Subcutaneous adipose tissue (tissue), 4 donors: Measurements from ENCODE around the gene C6orf47. TPM values are rescaled to one million over a fixed set of nuclear protein-coding genes. Genes with fewer than 3 reads are reported as not detected.

Experiments
- total RNA-seq, 4 donors: library from RNA; depleted of rRNA; stranded (reverse); fragments of >200 nt; gene quantifications; one replicate each; pipeline ENCODE4 v1.1.0, GENCODE V29; 2016
- TF ChIP-seq, protein P1 (sequence below): fragments of 450-650 bp; IDR thresholded peaks from one replicate; pipeline ENCODE4 v1.5.1; 2016; ENCODE audit warnings: low read depth, mild to moderate bottlenecking, control low read depth, antibody characterized with exemption, moderate library complexity

C6orf47 gene
- total RNA-seq, 4 donors from 2014 or later: 12.9 to 19.2 (median 15.7) TPM

DNA sequence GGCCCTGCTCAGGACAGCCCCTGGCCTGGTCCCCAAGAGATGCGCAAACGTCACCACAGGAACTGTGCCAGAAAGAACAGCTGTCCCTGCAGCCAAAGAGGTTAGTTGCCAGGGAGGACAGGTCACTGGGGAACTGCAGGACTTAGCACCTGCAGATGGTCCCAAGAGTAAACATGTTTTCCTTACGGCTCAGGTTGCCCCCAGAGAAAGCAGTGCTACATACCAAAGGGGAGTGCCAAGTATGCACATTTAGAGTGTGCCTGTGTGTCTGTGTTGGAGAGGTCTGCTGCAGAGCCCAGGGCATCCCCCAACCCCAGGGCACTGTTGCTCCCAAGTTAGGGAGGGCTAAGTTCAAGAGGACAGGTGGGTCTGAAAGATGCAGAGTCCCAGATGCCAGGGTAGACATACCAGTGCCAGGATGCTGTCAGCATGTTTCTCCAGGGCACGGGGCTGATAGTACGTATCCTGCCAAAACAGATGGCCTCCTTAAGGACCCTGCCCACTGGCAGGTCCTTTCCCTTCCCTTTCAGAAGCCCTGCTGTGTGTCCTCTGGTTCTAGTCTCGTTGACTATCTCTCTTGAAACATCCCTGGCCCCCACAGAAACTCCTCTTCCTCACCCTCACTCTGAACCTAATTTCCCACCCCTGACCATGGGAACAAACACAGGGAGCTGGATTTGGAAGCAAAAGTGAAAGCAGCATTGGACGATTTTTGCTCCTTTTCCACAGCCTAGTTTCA, 41.3 kb upstream of the C6orf47 start:
- TF ChIP-seq, protein P1, sequence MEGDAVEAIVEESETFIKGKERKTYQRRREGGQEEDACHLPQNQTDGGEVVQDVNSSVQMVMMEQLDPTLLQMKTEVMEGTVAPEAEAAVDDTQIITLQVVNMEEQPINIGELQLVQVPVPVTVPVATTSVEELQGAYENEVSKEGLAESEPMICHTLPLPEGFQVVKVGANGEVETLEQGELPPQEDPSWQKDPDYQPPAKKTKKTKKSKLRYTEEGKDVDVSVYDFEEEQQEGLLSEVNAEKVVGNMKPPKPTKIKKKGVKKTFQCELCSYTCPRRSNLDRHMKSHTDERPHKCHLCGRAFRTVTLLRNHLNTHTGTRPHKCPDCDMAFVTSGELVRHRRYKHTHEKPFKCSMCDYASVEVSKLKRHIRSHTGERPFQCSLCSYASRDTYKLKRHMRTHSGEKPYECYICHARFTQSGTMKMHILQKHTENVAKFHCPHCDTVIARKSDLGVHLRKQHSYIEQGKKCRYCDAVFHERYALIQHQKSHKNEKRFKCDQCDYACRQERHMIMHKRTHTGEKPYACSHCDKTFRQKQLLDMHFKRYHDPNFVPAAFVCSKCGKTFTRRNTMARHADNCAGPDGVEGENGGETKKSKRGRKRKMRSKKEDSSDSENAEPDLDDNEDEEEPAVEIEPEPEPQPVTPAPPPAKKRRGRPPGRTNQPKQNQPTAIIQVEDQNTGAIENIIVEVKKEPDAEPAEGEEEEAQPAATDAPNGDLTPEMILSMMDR: no peak

DNA sequence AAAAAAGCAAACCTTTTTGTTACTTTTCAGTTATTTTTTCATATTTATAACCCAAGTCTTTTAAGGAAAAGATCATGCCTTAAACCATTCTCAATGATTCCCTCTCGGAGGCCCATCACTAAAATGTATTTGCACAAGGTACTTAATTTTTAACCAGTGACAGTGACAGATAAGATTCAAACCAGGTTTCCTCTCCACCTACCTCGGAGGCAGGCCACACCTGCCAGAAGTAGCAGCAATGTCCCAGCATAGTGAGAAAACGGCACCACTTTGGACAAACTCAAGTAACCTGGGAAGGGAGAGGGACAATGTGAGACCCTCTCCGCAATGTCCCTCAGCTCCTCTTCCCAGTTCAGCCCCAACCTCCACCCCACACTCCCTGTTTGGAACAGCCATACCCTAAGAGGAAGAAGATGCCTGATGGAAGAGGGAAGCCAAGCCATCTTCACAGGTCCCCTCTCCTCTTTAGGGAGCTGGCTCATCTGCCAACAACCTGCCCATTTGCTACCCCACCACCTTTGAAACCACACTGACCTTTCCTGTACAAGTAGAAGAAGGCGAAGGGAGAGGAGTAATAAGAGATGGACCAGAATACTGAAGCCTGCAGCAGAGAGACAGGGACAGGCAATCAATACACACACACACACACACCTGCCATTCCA, 40.3 kb upstream of the C6orf47 start:
- TF ChIP-seq, protein P1: no peak

DNA sequence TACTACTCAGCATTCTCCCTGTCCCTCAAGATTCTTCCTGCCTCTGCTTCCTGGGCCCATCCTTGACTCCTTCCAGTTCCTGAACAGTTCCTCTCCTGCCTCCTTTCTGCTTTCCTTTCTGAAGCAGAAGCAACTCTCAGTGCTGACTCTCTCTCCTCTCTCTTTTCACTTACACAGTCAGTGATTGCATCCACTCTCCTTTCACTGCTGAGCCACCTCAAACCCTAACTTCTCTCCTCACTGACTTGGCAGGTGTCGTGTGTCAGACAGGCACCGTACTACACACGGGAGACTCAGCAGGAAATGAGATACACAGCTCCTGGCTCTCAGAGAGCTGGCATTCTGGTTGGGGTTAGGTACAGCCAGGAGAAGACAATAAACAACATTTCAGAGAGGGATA, 37.0 kb upstream of the C6orf47 start:
- TF ChIP-seq, protein P1: no peak

DNA sequence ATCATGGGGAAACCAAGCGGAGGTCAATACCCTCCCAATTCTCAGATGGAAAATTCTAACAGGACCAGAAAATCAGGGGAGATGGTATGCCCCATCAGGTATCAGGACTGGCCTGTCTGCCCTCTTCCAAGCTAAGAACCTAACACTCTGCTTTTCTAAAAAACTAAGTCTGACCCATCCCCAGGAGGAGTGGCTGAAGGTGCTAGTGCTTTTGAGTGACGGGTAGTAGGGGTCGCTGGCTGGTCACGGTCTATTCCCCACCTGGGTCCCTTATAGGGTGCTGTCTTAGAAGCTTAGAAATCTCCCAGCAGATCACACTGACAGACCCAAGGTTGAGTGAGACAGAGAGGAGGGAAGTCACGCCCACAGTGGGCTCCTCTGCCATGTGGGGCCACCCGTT, 33.0 kb upstream of the C6orf47 start:
- TF ChIP-seq, protein P1: no peak

DNA sequence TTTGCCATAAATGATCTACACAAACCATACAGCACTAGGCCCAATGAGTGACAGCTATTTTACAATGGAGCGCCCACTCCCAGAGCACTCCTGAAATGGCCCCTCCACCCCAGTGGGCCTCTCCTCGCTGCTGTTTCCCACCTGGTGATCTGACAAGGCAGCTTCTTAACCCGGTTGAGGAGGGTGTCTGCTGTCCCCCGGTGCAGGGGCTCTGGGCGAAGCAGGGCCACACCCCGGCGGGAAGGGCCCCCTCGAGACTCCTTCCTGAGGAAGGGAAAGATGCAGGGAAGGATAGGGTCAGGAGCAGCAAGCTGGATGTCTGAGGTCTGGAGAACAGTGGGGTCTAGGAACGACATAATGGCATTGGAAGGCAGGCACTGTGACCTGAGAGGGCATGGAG, 32.3 kb upstream of the C6orf47 start:
- TF ChIP-seq, protein P1: no peak

DNA sequence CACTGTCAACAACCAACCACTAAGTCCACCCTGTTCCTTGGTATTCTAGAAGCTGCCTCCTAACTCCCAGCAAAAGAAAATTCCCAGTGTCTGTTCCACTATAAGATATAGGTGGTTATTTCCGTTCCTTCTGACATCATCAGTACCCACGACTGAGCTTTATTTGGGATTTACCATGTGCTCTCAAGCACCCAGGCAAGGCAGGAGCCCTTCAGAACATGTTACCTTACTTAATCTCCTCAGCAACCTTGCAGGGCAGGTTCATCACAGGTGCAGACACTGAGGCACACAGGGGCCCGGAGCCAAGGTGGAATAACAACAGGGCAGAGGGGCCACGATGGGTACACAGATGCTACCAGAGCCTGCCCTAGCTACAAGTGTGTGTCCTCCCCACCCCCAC, 31.8 kb upstream of the C6orf47 start:
- TF ChIP-seq, protein P1: no peak

DNA sequence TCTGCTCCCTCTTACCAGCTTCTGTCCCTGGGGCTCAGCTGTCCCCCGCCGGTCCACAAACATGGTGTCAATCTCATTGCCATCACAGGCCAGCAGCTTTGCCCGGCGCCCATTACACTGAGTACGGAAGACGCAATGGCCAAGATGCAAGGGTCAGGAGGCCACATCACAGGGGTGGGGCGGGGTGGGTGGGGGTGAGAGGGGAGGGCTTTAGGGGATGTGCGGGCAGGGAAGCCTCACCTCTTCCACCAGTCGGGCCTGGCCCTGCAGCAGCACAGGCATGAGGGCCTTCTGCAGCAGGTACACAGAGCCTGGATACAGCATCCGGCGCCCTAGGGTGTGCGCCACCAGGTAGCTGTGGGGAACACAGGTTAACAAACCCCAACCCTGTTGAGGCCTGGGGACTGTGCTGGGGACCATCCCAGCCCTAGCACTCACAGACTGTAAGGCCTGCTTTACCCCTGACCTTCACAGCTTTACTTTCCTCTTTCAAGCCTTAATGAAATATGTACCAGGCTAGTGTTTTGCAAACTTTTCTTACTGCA, 31.1 kb upstream of the C6orf47 start:
- TF ChIP-seq, protein P1: no peak
